ENCODE measurements around the gene SMIM33.
"Not testable (repeated sequence)": the region's sequence is repeated elsewhere in the genome, so short reads cannot be mapped to it uniquely, and the experiment has no call there.

SMIM33 gene

GRCh38 chr5:139503036-139503817 is 32.4 kb downstream of the SMIM33 start:
- not testable (repeated sequence) for H3K4me1 ChIP-seq (ENCODE audit: control insufficient read depth, insufficient read depth, low read length, poor library complexity, severe bottlenecking); H3K9me3 ChIP-seq (ENCODE audit: control insufficient read depth, low read length); H3K4me3 ChIP-seq (ENCODE audit: insufficient read depth, low read depth, low read length, poor library complexity, severe bottlenecking); H3K36me3 ChIP-seq (ENCODE audit: control insufficient read depth, insufficient read depth, low read length); DNase-seq; H3K27ac ChIP-seq (ENCODE audit: insufficient read depth, low read length, poor library complexity, severe bottlenecking); H3K27me3 ChIP-seq (replicated peaks; ENCODE audit: control insufficient read depth, insufficient read depth, low read length, poor library complexity, severe bottlenecking)

- not testable (repeated sequence) for H3K9me3 ChIP-seq (ENCODE audit: control insufficient read depth, low read length); H3K27ac ChIP-seq (ENCODE audit: insufficient read depth, low read length, poor library complexity, severe bottlenecking); DNase-seq; H3K4me3 ChIP-seq (ENCODE audit: insufficient read depth, low read depth, low read length, poor library complexity, severe bottlenecking); H3K36me3 ChIP-seq (ENCODE audit: control insufficient read depth, insufficient read depth, low read length); H3K4me1 ChIP-seq (ENCODE audit: control insufficient read depth, insufficient read depth, low read length, poor library complexity, severe bottlenecking); H3K27me3 ChIP-seq (replicated peaks; ENCODE audit: control insufficient read depth, insufficient read depth, low read length, poor library complexity, severe bottlenecking)
Observed at GRCh38 chr5:139503879-139504278, 33.1 kb downstream of the SMIM33 start.

- not testable (repeated sequence) for H3K4me3 ChIP-seq (ENCODE audit: insufficient read depth, low read depth, low read length, poor library complexity, severe bottlenecking); H3K36me3 ChIP-seq (ENCODE audit: control insufficient read depth, insufficient read depth, low read length); H3K27ac ChIP-seq (ENCODE audit: insufficient read depth, low read length, poor library complexity, severe bottlenecking); DNase-seq; H3K4me1 ChIP-seq (ENCODE audit: control insufficient read depth, insufficient read depth, low read length, poor library complexity, severe bottlenecking); H3K27me3 ChIP-seq (replicated peaks; ENCODE audit: control insufficient read depth, insufficient read depth, low read length, poor library complexity, severe bottlenecking); H3K9me3 ChIP-seq (ENCODE audit: control insufficient read depth, low read length)
Observed at GRCh38 chr5:139504722-139505121, 33.9 kb downstream of the SMIM33 start.

GRCh38 chr5:139512786-139513390 is 42.1 kb downstream of the SMIM33 start:
- Histone ChIP-seq H3K27ac (ENCODE audit: insufficient read depth, low read length, poor library complexity, severe bottlenecking) (no peak overlapping the region), H3K4me3 (ENCODE audit: insufficient read depth, low read depth, low read length, poor library complexity, severe bottlenecking) (no peak overlapping the region), H3K27me3 (replicated peaks; ENCODE audit: control insufficient read depth, insufficient read depth, low read length, poor library complexity, severe bottlenecking) (no peaks in the 10 kb centered on the region), H3K9me3 (ENCODE audit: control insufficient read depth, low read length) (no peaks in the 10 kb centered on the region), H3K4me1 (ENCODE audit: control insufficient read depth, insufficient read depth, low read length, poor library complexity, severe bottlenecking) (peaks cover 5% of the 10 kb centered on the region), H3K36me3 (ENCODE audit: control insufficient read depth, insufficient read depth, low read length) (no peaks in the 10 kb centered on the region)
- no peak for DNase-seq

GRCh38 chr5:139513434-139513833 is 42.6 kb downstream of the SMIM33 start:
- H3K4me1 ChIP-seq (ENCODE audit: control insufficient read depth, insufficient read depth, low read length, poor library complexity, severe bottlenecking); H3K27ac ChIP-seq (ENCODE audit: insufficient read depth, low read length, poor library complexity, severe bottlenecking); H3K36me3 ChIP-seq (ENCODE audit: control insufficient read depth, insufficient read depth, low read length); H3K4me3 ChIP-seq (ENCODE audit: insufficient read depth, low read depth, low read length, poor library complexity, severe bottlenecking); H3K27me3 ChIP-seq (replicated peaks; ENCODE audit: control insufficient read depth, insufficient read depth, low read length, poor library complexity, severe bottlenecking); H3K9me3 ChIP-seq (ENCODE audit: control insufficient read depth, low read length): not testable (repeated sequence)
- DNase-seq, result peak; percentile 56 to 71 (median 67)

GRCh38 chr5:139513852-139514485 is 43.2 kb downstream of the SMIM33 start:
- Histone ChIP-seq H3K4me3 (ENCODE audit: insufficient read depth, low read depth, low read length, poor library complexity, severe bottlenecking) (no peak overlapping the region), H3K36me3 (ENCODE audit: control insufficient read depth, insufficient read depth, low read length) (no peaks in the 10 kb centered on the region), H3K4me1 (ENCODE audit: control insufficient read depth, insufficient read depth, low read length, poor library complexity, severe bottlenecking) (peaks cover 5% of the 10 kb centered on the region), H3K27ac (ENCODE audit: insufficient read depth, low read length, poor library complexity, severe bottlenecking) (no peak overlapping the region), H3K27me3 (replicated peaks; ENCODE audit: control insufficient read depth, insufficient read depth, low read length, poor library complexity, severe bottlenecking) (no peaks in the 10 kb centered on the region), H3K9me3 (ENCODE audit: control insufficient read depth, low read length) (no peaks in the 10 kb centered on the region)
- DNase-seq, result no peak

GRCh38 chr5:139514486-139514856 is 43.7 kb downstream of the SMIM33 start:
- no peak for DNase-seq
- no peak overlapping the region for H3K27ac ChIP-seq (ENCODE audit: insufficient read depth, low read length, poor library complexity, severe bottlenecking)
- no peaks in the 10 kb centered on the region for H3K9me3 ChIP-seq (ENCODE audit: control insufficient read depth, low read length)
- H3K27me3 ChIP-seq (replicated peaks; ENCODE audit: control insufficient read depth, insufficient read depth, low read length, poor library complexity, severe bottlenecking), result no peaks in the 10 kb centered on the region
- H3K4me3 ChIP-seq (ENCODE audit: insufficient read depth, low read depth, low read length, poor library complexity, severe bottlenecking), result no peak overlapping the region
- H3K4me1 ChIP-seq (ENCODE audit: control insufficient read depth, insufficient read depth, low read length, poor library complexity, severe bottlenecking), result peaks cover 5% of the 10 kb centered on the region
- no peaks in the 10 kb centered on the region for H3K36me3 ChIP-seq (ENCODE audit: control insufficient read depth, insufficient read depth, low read length)

- peak; percentile 74 to 81 (median 75) for DNase-seq
- H3K36me3 ChIP-seq (ENCODE audit: control insufficient read depth, insufficient read depth, low read length), result no peaks in the 10 kb centered on the region
- no peaks in the 10 kb centered on the region for H3K27me3 ChIP-seq (replicated peaks; ENCODE audit: control insufficient read depth, insufficient read depth, low read length, poor library complexity, severe bottlenecking)
- peak overlapping the region; percentile 59 for H3K4me3 ChIP-seq (ENCODE audit: insufficient read depth, low read depth, low read length, poor library complexity, severe bottlenecking)
- H3K27ac ChIP-seq (ENCODE audit: insufficient read depth, low read length, poor library complexity, severe bottlenecking), result peak overlapping the region; percentile 78
- H3K4me1 ChIP-seq (ENCODE audit: control insufficient read depth, insufficient read depth, low read length, poor library complexity, severe bottlenecking), result peaks cover 5% of the 10 kb centered on the region
- no peaks in the 10 kb centered on the region for H3K9me3 ChIP-seq (ENCODE audit: control insufficient read depth, low read length)
Observed at GRCh38 chr5:139517683-139518564, 47.1 kb downstream of the SMIM33 start.
